NT2/D1 (cell line): Measurements from ENCODE around the gene OVOL1.
"Not testable (repeated sequence)": the region's sequence is repeated elsewhere in the genome, so short reads cannot be mapped to it uniquely, and the experiment has no call there.

Experiments
- YY1 ChIP-seq: IDR thresholded peaks from 2 replicates; pipeline ENCODE4 v1.6.1; 2011; ENCODE audit not compliant: insufficient read length, insufficient read depth
- ZNF274 ChIP-seq: IDR thresholded peaks from 2 replicates; pipeline ENCODE4 v1.6.1; 2011; ENCODE audit warnings: mild to moderate bottlenecking, low read depth, low read length

GRCh38 chr11:65762816-65763215 lies 24.0 kb upstream of the OVOL1 start:
- not testable (repeated sequence) for TF ChIP-seq YY1, ZNF274
